ENCODE measurements around the gene TLX1. TPM values are rescaled to one million over a fixed set of nuclear protein-coding genes. Genes with fewer than 3 reads are reported as not detected.

Gene TLX1
- total RNA-seq, 1 experiment from 2014 or later = not detected

- no peak for ATAC-seq
- H3K27ac ChIP-seq (ENCODE audit: low read length) = no peak overlapping the region
- H3K4me3 ChIP-seq (ENCODE audit: low read length) = no peak overlapping the region
- POLR2A ChIA-PET (ENCODE audit: unreplicated experiment) = no interaction called here
- BruUV-seq (replicated peaks) = no TSS peak
- TF ChIP-seq EZH2 (IDR thresholded peaks at IDR 0.05; ENCODE audit: low read length, unreplicated experiment) (no peak), EZH2phosphoT487 (IDR thresholded peaks at IDR 0.05; ENCODE audit: borderline replicate concordance, low read length) (no peak), CTCF (conservative IDR thresholded peaks at IDR 0.05; ENCODE audit: low read depth, low read length) (no peak)
- H3K4me2 ChIP-seq (ENCODE audit: low read length) = no peak overlapping the region
- H3F3A ChIP-seq (ENCODE audit: low read length, unreplicated experiment) = no peaks in the 10 kb centered on the region
- H3K9ac ChIP-seq (ENCODE audit: low read length) = no peak overlapping the region
- no peaks in the 10 kb centered on the region; the same call in 1 of the 2 replicates for H3K4me1 ChIP-seq (ENCODE audit: insufficient read depth, low read length)
- no peak for DNase-seq
- intact Hi-C loops (cut with micrococcal nuclease) = no loop called here
- H4K20me1 ChIP-seq (ENCODE audit: low read length) = no peaks in the 10 kb centered on the region
- no peaks in the 10 kb centered on the region for H3K36me3 ChIP-seq (ENCODE audit: low read depth, low read length)
- H3K79me2 ChIP-seq (ENCODE audit: low read length) = no peaks in the 10 kb centered on the region
- H3K27me3 ChIP-seq (ENCODE audit: low read length) = peaks cover 9% of the 10 kb centered on the region; the same call in 1 of the 2 replicates
- no peaks in the 10 kb centered on the region for H3K9me3 ChIP-seq (ENCODE audit: low read length)
- CTCF ChIA-PET = interaction anchor here (0.5 kb wide), 1 partner anchor 27 kb away, joined by 3 read pairs; no protein-coding TSS in a partner anchor
- no peaks in the 10 kb centered on the region for H3K9me2 ChIP-seq (replicated peaks; ENCODE audit: low read length)
- no peak overlapping the region for H2AFZ ChIP-seq (ENCODE audit: low read length)
Measured at GRCh38 chr10:101124933-101125332, 6.2 kb upstream of the TLX1 start.

- no peaks in the 10 kb centered on the region for H3K9me3 ChIP-seq (ENCODE audit: low read length)
- DNase-seq = no peak
- TF ChIP-seq EZH2 (IDR thresholded peaks at IDR 0.05; ENCODE audit: low read length, unreplicated experiment) = no peak
- TF ChIP-seq EZH2phosphoT487 (IDR thresholded peaks at IDR 0.05; ENCODE audit: borderline replicate concordance, low read length) = no peak
- no peak for TF ChIP-seq CTCF (conservative IDR thresholded peaks at IDR 0.05; ENCODE audit: low read depth, low read length)
- H2AFZ ChIP-seq (ENCODE audit: low read length) = no peak overlapping the region
- CTCF ChIA-PET = no interaction called here
- no TSS peak for BruUV-seq (replicated peaks)
- no peaks in the 10 kb centered on the region for H3K36me3 ChIP-seq (ENCODE audit: low read depth, low read length)
- no peaks in the 10 kb centered on the region for H3K79me2 ChIP-seq (ENCODE audit: low read length)
- no peak for ATAC-seq
- no peaks in the 10 kb centered on the region; the same call in 1 of the 2 replicates for H3K4me1 ChIP-seq (ENCODE audit: insufficient read depth, low read length)
- no peaks in the 10 kb centered on the region for H4K20me1 ChIP-seq (ENCODE audit: low read length)
- POLR2A ChIA-PET (ENCODE audit: unreplicated experiment) = no interaction called here
- H3F3A ChIP-seq (ENCODE audit: low read length, unreplicated experiment) = no peaks in the 10 kb centered on the region
- no peak overlapping the region for H3K27ac ChIP-seq (ENCODE audit: low read length)
- no peak overlapping the region for H3K9ac ChIP-seq (ENCODE audit: low read length)
- H3K27me3 ChIP-seq (ENCODE audit: low read length) = peaks cover 15% of the 10 kb centered on the region
- H3K4me2 ChIP-seq (ENCODE audit: low read length) = no peak overlapping the region
- H3K9me2 ChIP-seq (replicated peaks; ENCODE audit: low read length) = no peaks in the 10 kb centered on the region
- intact Hi-C loops (cut with micrococcal nuclease) = no loop called here
- H3K4me3 ChIP-seq (ENCODE audit: low read length) = no peak overlapping the region
Measured at GRCh38 chr10:101126684-101127628, 4.1 kb upstream of the TLX1 start.

GRCh38 chr10:101130141-101130540 lies 959 bp upstream of the TLX1 start:
- Histone ChIP-seq H3K4me2 (ENCODE audit: low read length) (no peak overlapping the region), H4K20me1 (ENCODE audit: low read length) (no peaks in the 10 kb centered on the region), H3K9me3 (ENCODE audit: low read length) (no peaks in the 10 kb centered on the region), H2AFZ (ENCODE audit: low read length) (no peak overlapping the region), H3K4me1 (ENCODE audit: insufficient read depth, low read length) (no peaks in the 10 kb centered on the region), H3K36me3 (ENCODE audit: low read depth, low read length) (no peaks in the 10 kb centered on the region), H3K27me3 (ENCODE audit: low read length) (peaks cover 12% of the 10 kb centered on the region), H3K9ac (ENCODE audit: low read length) (no peak overlapping the region), H3K79me2 (ENCODE audit: low read length) (no peaks in the 10 kb centered on the region), H3K27ac (ENCODE audit: low read length) (no peak overlapping the region), H3K4me3 (ENCODE audit: low read length) (no peak overlapping the region), H3F3A (ENCODE audit: low read length, unreplicated experiment) (no peaks in the 10 kb centered on the region), H3K9me2 (replicated peaks; ENCODE audit: low read length) (no peaks in the 10 kb centered on the region)
- CTCF ChIA-PET = no interaction called here
- TF ChIP-seq EZH2 (IDR thresholded peaks at IDR 0.05; ENCODE audit: low read length, unreplicated experiment) = no peak
- no peak for TF ChIP-seq CTCF (conservative IDR thresholded peaks at IDR 0.05; ENCODE audit: low read depth, low read length)
- TF ChIP-seq EZH2phosphoT487 (IDR thresholded peaks at IDR 0.05; ENCODE audit: borderline replicate concordance, low read length) = no peak
- DNase-seq (no peak), ATAC-seq (no peak)
- BruUV-seq (replicated peaks) = no TSS peak
- intact Hi-C loops (cut with micrococcal nuclease) = no loop called here
- POLR2A ChIA-PET (ENCODE audit: unreplicated experiment) = no interaction called here
